NCI-H128 (cell line): ENCODE results near the gene PRXL2B.

Experiments
- DNase-seq: peaks from one replicate; lab custom pipeline; 2025; ENCODE audit not compliant: unreplicated experiment; lab: John Stamatoyannopoulos, UW

Gene PRXL2B

DNA sequence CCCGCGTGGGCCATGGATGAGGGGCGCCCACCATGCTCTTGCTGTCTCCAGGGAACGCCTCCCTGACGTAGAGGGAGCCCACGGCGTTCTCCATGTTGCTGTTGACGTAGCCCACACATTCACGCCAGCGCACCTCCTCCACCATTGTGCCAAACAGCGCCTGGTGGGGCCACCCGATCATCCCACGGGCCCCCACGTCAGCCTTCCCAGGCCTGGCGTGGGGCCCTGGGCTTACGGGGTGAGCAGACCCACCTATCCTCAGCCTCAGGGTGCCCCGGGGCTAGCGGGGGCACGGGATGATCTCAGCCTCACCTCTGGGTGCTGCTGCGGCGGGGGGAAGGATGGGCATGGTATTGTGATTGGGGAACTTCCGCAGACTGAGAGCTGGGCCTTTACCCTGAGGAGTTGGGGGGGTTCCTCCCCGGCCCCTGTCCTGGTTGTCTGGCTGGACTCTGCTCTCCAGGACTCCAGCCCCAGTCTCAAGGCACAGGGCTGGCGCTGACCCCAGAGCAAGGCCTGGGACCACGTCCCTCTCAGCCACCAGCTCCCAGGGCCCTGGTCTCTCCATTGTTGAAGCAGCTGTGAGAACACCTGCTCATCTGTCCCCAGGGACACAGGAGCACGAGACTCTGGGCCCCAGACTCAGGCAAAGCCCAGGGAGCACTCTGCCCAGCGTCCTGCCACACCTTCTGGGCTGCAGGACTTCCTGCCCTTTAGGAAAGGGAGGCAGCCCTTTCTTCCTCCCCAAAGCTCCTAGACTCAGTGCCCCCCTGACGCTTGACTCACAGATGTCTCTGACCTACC, 10.2 kb downstream of the PRXL2B start:
- DNase-seq, result no peak

DNA sequence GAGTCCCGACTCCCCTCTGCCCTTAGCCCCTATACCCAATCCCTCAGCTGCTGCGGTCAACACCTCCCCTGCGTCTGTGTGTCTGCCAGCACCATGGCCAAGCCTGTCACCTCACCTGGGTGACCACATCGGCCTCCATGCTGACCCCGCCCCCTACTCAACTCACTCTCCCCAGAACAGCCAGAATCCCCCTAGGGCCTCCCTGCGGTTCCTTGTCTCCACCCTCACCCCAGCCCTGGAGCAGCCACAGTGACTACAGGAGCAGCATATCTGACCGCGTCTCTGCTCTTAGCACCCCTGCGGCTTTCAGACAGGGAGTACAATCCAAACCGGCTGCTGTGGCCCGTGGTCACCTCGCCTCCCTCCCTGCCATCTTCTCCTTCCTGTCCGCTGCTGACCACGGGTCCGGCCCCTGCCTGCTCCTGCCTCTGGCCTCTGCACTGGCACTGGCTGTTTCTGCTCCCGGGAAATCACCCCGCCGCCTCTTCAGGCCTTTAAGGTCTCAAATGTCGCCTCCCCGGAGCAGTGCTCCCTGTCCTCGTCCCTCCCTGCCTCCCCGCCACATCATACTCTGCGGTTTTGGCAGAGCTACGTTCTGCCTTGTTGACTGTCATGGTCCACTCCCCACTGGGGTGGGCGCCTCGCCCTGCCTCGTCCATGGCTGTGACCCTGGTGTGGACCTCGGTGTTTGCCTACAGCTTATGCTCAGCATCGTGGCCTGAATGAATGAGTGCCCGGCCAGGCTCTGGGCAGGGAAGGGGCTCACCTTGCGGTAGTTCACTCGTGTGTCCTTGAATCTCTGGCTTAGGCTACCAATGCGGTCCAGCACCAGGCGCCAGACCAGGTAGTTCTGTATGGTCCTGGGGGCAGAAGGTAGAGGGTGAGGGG, 11.1 kb downstream of the PRXL2B start:
- DNase-seq, result no peak

DNA sequence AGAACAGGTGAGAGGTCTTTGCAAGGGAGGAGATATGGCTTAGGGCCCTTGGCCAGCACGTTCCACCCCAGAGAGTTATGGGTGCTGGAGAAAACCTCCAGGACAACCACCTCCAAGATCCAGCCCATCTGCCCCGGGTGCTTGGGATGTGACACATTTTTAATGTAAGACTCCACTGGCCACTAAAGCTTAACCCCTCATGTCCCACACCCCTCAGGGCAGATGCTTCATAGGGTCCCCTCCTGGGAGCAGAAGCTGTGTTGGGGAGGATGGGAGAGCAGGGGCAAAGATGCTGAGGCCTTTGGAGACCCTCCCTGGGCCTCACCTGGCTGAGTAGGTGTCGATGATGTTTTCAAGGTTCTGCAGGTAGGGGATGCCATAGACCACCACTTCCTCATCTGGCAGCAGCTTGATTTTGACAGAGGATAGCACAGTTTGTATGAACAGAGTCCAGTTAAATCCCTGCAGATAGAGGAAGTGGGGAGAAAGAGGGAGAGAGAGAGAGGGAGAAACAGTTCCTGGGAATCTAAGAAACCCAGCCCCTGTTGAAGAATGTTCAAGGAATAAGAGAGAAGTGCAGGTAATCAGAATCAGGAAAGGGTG, 11.9 kb downstream of the PRXL2B start:
- DNase-seq, result no peak

DNA sequence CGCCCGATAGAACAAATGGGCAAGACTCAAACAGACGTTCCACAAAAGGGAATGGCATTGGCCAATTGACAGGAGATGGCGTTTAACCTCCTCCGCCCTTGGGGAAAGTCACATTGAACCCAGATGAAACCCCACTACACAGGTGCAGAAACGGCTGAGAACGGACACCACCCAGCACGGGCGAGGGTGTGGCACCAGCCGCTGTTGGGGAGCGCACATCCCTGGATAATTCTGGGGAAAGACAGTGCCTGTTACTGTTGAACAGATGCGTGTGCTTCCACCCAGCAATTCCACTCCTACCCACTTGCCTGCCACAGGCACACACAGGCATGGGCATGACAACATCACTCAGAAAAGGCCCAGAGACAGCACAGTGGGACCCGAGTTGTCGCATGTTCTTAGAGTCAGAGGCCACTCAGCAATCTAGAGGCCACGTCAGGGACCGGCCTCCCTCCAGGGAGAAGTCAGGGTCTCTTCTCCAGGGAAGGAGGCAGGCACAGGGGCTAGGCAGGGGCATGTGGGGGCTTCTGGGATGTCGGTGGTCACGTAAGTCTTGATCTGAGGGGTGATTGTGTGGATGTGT, 15.2 kb downstream of the PRXL2B start:
- DNase-seq, result no peak

DNA sequence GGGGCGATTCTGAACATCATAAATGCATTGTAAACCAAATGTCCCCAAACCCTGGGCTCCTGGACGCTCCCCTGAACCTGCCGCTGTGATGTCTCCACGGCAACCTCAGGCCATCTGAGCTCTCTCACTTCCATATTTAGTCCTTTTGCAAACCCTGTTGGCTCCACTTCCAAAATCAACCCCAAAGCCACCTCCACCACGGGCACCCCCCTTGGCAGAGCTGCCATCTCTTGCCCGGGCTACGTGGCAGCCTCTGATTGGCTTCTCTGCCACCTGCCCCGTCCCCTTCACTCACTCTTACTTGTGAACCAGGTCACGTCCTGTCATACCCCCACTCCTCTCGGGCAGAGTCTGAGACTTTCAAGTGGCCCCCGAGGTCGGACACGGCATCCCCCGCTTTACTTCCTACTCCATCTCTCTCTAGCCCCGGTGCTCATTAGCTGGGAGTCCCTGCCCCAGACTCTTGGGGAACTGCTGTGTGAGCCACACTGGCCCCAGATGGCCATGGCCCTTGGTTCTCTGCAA, 15.8 kb downstream of the PRXL2B start:
- no peak for DNase-seq

DNA sequence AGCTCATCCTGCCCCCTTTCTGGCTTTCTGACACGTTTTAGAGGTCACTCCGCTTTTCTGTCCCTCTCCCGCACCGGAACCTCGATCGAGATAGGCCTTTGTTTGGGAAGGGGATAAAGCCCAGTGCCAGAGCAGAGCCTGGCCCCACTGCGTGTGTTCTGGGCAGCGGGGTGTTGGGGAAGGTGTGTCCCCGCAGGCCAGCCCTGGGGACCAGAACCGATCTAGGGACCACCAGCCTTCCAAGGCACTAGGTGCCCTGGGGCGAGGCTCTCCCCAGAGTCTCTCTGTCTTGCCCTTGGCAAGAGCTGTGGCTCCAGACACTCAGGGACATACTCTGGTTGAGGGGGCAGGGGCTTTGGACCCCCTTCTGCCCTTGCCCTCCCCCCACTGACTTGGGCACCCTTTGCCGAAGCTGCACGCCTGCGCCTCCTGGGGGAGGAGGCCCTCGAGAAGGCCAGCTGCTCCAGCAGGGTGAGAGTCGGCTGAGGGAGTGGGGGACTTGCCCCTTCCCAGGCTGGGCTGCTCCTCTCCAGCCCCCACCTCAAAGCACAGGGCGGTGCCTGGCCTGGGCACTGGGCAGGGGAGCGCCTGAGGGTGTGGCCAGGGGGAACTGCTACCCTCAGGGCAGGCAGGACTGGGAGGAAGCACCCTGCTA, 16.4 kb downstream of the PRXL2B start:
- no peak for DNase-seq

DNA sequence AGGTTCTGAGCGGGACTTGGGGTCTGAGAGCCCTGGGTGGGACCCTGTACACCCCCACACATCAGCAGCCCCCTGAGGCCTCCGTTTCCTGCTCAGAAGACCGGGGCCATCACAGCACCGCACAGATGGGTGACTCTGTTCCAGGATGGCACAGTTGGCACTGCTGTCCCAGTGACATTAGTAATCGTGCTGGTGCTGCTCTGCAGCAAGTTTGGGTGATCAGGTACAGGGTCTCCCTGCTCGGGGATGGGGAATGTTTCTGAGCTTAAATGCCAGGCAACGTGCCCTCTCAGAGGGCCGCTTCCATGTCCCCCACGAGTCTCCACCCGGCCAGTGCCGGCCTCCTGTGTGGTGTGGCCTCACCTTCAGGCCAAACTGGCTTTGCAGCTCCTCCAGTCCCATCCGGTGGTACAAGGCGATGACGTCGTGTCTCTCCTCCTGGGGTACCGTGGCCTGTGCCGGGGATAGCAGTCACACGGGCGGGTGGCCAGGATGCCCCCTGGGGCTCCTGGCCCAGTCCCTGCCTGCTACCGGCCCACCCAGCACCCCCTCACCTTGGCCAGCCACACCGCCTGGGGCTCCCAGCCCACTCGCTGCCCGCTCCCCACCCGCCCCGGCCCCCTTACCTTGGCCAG, 17.1 kb downstream of the PRXL2B start:
- DNase-seq, result no peak

DNA sequence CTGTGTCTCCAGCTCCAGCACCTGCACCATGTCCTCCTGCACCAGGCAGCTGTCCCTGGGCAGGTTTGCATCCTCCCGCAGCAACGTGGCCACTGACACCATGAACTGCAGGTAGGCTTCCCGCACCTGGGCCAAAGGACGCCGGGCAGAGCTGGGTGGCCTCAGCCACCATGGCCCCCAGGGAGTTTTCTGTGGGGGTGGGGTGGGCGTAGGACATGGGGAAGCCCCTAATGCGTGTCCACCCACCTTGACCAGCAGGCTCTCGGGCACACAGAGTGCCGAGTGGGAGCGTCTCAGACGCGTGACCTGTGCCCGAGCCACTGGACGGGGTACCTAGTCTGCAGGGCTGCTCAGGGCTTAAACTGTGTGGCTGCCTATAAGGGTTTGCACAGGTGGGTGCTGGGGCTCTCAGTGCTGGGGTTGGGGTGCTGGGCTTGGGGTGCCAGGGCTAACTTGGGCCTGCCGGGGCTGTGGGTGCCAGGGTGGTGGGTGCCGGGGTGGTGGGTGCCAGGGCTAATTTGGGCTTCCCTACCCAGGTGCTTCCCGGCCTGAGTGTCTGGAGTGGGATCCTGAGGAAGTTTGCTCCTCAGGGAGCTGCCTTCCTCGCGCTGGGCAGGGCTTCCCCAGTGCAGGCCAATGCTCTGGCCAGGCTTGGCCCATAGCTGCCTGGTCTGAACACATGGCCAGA, 17.7 kb downstream of the PRXL2B start:
- DNase-seq, result no peak

DNA sequence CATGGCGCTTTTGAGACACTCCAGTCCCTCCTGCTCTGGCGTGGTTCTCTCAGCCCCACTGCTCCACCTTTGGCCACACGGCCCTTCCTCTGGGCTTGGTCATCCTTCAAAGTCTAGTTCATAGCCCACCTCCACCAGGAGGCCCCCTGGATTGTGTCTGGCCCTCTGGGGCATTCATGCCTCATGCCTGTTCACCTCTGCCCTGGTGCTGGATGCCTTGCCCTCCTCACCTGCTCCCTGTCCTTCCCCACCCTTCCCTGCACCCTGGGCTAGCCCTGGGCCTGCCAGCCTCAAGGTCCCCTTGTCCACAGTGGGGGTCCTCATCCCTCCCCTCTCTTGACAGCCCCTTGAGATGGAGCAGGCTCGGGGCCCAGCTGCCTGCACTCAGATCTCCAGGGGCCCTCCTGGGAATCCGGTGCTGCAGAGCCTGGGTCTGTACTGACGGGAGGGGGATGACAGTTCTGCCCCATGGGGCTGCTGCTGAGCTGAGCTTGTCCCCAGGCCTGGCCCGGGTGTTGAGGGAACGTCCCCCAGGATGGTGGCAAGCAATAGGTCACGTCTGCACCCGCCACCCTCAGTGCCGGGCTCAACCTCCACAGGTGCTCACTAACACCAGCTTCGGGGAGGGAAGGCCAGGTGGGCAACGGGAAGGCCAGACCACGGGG, 18.4 kb downstream of the PRXL2B start:
- DNase-seq, result no peak

DNA sequence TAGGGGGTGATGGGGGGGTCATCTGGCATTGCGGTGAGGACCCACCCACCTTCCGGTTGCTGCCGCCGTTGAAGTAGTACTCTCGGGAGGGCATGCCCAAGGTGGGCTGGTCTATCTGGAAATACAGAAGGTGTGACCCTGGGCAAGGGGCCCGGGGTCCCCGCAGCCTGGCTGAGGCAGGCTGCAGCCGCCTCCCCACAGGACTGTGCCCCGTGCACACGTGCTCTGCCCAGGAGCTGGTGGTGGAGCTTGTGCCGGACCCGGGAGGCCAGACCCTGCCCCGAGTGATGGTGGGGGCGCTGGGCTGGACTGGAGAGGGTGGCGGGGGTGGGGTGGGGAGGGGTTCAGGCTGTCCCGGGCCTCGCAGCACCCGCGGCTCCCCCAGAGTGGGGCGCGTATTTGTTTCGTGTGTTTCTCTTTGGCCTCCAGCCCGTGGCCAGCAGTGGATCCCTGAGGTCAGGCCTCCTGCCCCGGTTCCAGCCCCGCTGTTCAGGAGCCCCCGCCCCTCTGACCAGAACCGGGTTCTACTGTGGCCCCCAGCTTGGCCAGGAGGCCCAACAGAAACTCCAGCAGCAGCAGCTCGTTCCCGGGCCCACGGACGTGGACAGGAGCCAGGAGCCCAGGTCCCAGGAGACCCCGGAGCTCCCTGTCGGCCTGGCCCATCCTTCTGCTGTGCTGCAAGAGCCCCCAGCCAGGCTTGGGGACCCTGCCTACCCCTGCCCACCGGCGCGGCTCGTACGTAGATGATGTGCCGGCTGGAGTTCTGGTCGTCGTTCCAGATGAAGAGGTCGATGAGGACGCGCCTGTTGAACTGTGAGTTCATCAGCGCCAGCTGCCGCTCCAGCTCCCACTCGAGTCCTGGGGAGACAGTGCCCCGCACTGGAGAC, 19.2 kb downstream of the PRXL2B start:
- DNase-seq, result no peak

DNA sequence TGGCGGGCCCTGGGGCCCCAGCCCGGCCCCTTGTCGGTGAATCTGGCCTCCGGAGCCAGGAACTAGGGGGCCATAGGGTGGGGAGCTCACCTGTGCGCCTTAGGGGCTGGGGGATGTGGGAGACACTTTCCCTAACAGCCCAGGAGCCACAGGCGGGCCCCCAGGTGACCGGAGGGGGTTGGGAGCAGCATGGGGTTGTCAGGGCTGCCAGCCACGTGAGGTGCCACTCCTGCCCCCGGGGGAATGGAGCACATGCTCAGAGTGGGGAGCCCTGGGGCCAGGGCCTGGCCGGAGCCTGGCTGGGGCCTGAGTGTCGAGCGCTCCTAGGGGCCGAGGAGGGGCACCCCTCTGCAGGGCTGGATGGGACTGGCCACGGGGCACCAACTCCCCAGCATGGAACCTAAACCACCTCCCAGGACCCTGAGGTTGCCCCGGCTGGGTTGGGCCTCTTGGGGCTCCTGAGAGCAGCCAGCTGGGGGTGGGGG, 19.9 kb downstream of the PRXL2B start:
- no peak for DNase-seq

DNA sequence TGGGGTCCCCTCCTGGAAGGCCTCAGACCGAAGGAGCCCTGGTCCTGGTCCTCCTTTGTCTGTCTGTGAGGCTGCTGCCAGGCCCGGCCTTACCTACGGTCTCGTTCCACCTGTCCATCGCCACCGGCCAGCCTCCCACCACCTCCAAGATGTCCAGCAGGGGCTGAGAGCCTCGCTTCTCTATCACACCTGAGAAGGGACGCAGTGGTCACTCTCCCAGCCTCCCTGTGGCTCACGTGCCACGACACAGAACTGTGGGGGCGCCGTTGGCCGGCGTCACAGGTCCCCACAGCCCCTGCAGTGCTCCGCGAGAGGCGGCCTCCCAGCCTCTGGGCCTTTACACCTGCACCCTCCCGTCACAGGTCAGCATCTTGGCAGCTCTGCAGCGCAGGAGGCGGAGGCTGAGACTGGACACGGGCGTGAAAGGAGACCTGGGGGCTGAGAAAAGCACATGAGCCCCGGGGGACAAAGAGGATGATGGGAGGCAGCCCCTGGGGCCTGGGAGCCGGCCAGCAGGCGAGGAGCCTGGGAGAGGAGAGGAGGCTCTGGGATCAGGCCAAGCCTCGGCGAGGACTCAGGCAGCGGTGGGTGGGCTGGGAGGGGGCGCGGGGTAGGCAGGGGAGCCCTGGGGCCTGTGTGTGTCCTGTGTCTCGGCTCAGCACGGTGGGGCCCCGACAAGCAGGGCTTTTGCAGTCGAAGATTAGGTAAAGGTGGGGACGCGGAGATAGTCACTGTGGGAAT, 20.5 kb downstream of the PRXL2B start:
- no peak for DNase-seq

DNA sequence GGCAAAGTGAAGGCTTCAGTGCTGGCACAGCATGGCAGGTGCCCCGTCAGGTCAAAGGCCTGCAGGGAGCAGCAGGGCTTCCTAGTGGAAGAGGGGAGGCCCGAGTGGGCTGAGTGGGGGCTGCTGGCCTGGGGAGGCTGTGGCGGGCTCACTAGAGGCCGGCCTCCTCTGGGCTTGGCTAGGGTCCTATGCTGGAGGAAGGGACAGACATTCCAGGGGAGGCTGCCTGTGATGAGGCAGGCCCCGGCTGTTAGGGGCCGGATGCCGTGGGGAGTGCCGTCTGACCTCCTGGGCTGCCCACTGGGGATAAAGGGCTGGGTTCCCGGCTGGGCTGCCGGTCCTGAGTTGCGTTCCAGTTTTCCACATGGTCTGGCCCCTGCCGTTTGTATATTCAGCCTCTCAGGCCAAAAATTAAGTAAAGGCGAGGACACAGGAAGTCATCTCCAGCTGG, 21.1 kb downstream of the PRXL2B start:
- DNase-seq, result no peak

DNA sequence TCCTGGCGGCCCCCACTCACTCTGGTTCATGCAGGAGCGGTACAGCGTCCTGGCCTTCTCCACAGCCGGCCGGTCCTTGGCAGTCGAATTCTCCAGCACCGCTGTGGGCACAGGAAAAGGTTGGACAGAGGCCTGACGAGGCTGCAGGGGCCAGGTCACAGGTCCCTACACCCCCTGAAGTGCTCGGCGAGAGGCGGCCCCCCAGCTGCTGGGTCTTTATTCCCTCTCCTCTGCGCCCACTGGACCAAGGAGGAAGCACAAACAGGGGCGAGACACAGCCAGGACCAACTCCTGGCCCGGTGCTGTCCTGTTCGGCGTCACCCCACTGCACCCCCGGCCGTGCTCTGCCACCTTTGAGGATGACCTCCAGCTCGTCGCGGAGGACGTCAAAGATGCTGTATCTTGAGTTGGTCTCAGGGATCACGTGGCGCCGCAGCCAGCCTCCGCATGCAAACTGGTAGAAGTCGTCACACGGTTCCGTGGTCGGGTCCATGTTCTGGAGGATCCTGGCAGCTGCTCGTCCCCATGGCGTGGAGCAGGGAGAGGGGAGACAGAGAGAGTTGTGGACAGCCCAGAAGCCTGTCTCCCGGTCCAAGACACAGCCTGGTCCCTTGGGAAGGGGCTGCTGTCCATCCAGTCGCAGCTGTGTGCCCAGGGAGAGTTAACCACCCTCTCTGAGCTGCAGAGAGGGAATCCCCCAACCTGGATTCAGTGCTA, 22.9 kb downstream of the PRXL2B start:
- no peak for DNase-seq

DNA sequence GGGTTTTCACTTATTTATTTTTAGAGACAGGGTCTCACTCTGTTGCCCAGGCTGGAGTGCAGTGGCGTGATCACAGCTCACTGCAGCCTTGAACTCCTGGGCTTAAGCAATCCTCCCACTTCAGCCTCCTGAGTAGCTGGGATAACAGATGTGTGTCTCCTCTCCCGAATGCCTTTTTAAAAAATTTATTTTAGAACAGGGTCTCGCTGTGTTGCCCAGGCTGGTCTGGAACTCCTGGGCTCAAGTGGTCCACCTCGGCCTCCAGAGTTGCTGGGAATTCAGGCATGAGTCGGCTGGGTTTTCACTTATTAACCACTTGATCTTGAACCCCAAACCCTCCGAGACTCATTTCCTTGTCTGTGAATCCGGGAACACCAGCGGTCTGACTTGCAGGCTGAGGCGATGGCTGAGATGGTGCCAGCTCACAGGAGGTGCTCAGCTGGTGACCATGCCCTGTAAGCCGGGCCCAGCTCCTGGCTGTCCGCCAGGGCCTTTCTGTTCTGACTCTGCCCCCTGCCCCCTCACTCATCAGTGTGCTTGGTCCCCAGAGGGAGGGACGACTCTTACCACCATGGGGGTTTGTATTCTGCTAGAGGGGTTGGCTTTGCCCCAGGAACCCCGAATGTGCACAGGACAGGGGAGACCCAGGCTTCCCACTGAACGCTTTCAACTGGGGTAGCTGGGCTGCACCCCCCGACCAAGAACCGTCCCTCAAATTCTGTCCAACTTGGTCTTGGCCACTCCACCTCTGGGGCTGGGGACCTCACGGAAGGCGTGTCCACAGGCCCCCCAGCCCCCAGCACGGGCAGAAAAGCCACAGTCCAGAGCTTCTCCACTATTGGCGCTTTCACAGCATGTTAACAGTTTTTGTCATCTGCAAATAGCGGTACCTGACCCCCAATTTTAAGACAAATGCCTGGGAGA, 23.7 kb downstream of the PRXL2B start:
- no peak for DNase-seq
